Duodenal mucosa (tissue), 2 donors: ENCODE results near the gene FMO2.

ENCODE experiments used
- H3K27ac ChIP-seq: one replicate; pipeline ENCODE4 v1.7.0; 2013; ENCODE audit warnings: low read depth, low read length
- H3K27me3 ChIP-seq, 2 donors: one replicate each; pipeline ENCODE4 v1.7.0; 2013; ENCODE audit warnings: low read length in 2 of 2, control low read depth in 1 of 2; ENCODE audit not compliant: insufficient read depth in 2 of 2, control insufficient read depth in 1 of 2
- H3K36me3 ChIP-seq, 2 donors: one replicate each; pipeline ENCODE4 v1.7.0; 2013; ENCODE audit warnings: low read length in 2 of 2, control low read depth in 1 of 2; ENCODE audit not compliant: insufficient read depth in 2 of 2, control insufficient read depth in 1 of 2
- H3K4me1 ChIP-seq, 2 donors: one replicate each; pipeline ENCODE4 v1.7.0; 2013; ENCODE audit warnings: low read length in 2 of 2, control low read depth in 1 of 2; ENCODE audit not compliant: insufficient read depth in 2 of 2, control insufficient read depth in 1 of 2
- H3K4me3 ChIP-seq, 2 donors: one replicate each; pipeline ENCODE4 v1.7.0; 2013; ENCODE audit warnings: low read length in 2 of 2, low read depth in 1 of 2
- H3K9ac ChIP-seq, 2 donors: one replicate each; pipeline ENCODE4 v1.7.0; 2013; ENCODE audit warnings: low read length in 2 of 2, low read depth in 1 of 2
- H3K9me3 ChIP-seq, 2 donors: one replicate each; pipeline ENCODE4 v1.7.0; 2013; ENCODE audit warnings: low read length in 2 of 2, control low read depth in 1 of 2; ENCODE audit not compliant: control insufficient read depth in 1 of 2

Gene FMO2

DNA sequence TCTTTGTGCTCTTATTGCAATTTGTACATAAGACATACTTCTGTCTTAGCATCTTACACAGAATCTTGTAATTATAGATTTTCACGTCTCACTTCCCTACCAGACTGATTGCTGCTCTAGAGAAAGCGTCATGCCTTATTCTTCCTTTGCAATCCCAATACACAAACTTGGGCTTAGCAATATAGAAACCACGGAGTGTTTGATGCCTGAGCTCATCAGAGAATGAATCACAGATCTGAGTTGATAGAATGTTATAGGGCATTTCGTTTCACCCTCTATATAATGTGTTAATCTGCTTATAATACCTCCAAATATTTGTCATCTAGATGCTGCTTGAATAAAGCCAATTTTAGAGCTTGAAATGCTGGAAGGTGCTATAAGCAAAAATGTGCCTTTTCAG, 69.8 kb downstream of the FMO2 start:
- no peak overlapping the region for H3K27ac ChIP-seq
- no peaks in the 10 kb centered on the region for H3K9me3 ChIP-seq
- no peak overlapping the region for H3K9ac ChIP-seq
- H3K4me3 ChIP-seq = no peak overlapping the region
- H3K36me3 ChIP-seq = no peaks in the 10 kb centered on the region
- peaks cover 35 to 48% of the 10 kb centered on the region in 2 donors for H3K4me1 ChIP-seq
- H3K27me3 ChIP-seq = no peaks in the 10 kb centered on the region

DNA sequence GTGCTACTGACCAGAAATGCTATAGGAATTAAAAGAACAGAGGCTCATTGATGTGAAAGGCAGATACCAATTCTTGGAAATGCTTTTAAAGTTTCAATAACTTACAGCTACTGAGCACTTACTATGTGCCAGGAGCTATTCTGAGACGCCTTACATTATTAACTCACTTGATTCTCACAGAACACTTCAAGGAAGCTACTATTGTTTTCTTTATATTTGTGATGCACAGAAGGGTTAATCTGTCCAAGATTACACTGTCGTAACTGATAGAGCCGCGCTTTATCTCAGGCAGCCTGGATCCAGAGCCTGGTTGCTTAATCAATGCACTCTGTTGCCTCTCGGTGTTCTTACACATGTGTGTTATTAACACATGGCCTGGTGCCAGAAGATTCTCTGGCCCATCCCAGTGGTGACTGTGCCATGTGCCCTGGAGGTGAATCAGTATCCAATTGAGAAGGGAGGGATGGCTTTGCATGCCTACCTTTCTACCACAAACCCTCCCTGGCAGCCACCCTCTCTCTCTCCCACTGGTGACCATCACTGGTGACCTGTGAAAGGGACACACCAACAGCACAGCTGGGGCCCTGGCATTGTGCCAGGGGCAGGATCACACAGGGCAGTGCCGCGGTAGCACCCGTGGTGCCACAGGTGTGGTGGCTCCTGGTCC, 72.0 kb downstream of the FMO2 start:
- peak overlapping the region; percentile 39 for H3K27ac ChIP-seq
- no peaks in the 10 kb centered on the region for H3K9me3 ChIP-seq
- H3K4me3 ChIP-seq = no peak overlapping the region
- H3K9ac ChIP-seq = no peak overlapping the region
- H3K36me3 ChIP-seq = no peaks in the 10 kb centered on the region
- H3K4me1 ChIP-seq = peaks cover 30 to 48% of the 10 kb centered on the region in 2 donors
- no peaks in the 10 kb centered on the region for H3K27me3 ChIP-seq

DNA sequence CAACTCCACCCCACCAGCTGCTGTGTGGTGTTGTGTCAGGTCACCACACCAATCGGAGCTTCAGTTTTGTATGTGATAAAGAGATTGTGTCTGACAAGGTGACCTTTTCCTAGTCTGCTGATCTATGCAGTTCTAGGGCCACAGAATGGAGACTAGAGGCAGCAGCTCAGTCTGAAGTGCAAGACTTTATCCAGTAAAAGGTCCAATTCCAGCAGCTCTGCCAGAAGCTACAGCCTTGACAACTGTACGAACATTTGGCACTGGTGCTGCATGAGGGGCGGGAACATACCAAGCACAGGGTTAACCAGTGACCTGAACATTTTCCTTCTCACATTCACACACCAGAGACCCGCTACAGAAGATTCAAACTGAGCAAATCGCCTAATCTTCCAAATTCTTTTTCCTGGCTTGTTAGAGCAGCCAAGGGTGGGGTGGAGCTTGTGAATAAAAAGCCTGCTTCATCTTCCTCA, 72.5 kb downstream of the FMO2 start:
- H3K27ac ChIP-seq = peak overlapping the region; percentile 39
- no peak overlapping the region for H3K4me3 ChIP-seq

DNA sequence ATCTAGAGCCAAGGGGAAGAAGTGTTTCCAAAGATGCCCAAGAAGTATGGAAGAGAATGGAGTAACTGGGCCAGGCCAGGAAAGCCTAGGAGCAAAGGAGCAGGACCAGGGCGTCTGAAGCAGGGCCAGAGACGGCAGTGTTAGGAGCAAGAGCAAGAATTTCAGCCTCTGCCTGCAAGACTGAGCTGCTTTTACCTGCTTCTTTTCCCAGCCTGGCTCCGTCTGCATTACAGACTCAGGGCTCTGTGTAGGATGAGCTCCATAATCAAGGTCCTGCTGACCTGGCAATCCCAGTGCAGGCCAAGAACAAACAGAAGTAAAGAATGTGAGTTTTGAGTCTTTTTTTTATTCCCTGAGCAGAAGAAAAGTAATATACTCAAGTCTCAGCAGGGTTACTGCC, 73.3 kb downstream of the FMO2 start:
- Histone ChIP-seq H3K27me3 (no peaks in the 10 kb centered on the region), H3K9ac (no peak overlapping the region), H3K4me3 (no peak overlapping the region), H3K9me3 (no peaks in the 10 kb centered on the region), H3K36me3 (no peaks in the 10 kb centered on the region), H3K27ac (no peak overlapping the region), H3K4me1 (peaks cover 30 to 36% of the 10 kb centered on the region in 2 donors)

More for the DNA sequence above, 72.5 kb downstream of the FMO2 start:
- no peaks in the 10 kb centered on the region for H3K36me3 ChIP-seq
- H3K9ac ChIP-seq = no peak overlapping the region
- H3K9me3 ChIP-seq = no peaks in the 10 kb centered on the region
- H3K4me1 ChIP-seq = peaks cover 30 to 42% of the 10 kb centered on the region in 2 donors
- no peaks in the 10 kb centered on the region for H3K27me3 ChIP-seq

DNA sequence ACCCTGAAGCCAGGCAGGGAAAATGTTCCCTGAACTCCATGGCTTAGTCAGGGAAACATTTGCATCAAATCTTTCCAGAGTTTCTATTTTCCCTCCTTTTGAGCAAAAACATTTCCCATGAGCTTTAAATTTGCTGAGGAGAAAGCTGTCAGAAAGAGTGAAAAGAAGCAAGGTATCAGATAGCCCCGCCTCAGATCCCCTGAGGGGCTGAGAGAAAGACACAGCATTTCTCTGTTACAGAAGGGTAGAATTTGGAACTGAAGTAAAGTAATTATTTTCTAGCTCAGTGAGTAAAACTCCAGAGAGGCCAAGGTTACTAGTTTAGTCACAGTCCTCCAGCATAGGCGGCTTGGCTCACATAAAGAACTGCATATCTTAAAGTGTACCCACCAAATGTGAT, 73.8 kb downstream of the FMO2 start:
- Histone ChIP-seq H3K4me3 (no peak overlapping the region), H3K27ac (no peak overlapping the region), H3K4me1 (peaks cover 30 to 35% of the 10 kb centered on the region in 2 donors), H3K9ac (no peak overlapping the region), H3K27me3 (no peaks in the 10 kb centered on the region), H3K9me3 (no peaks in the 10 kb centered on the region), H3K36me3 (no peaks in the 10 kb centered on the region)
